AG04449 (cell line): ENCODE measurements around the gene SNX30.

Experiments
- CTCF ChIA-PET: fragments of 350-600 bp; formaldehyde crosslinking; extraction: SDS; loops from one replicate; lab custom pipeline; 2021; ENCODE audit warnings: antibody characterized with exemption; lab: Yijun Ruan, JAX
- POLR2A ChIA-PET: fragments of 400-600, 350-600 bp; formaldehyde crosslinking; extraction: SDS; loops from one replicate; lab custom pipeline; 2020; ENCODE audit warnings: antibody characterized with exemption, inconsistent platforms; lab: Yijun Ruan, JAX
- DNase-seq: peaks from one replicate; pipeline ENCODE4 v3.0.0-alpha.2; 2010; ENCODE audit warnings: low read depth, low spot score
- H3K4me3 ChIP-seq: 2 replicates; pipeline ENCODE4 v1.5.1; 2011; ENCODE audit warnings: low read depth, mild to moderate bottlenecking, control low read depth, low read length
- TF ChIP-seq, protein P1 (sequence below): IDR thresholded peaks from one replicate; pipeline ENCODE4 v1.5.1; 2011; ENCODE audit warnings: mild to moderate bottlenecking, moderate library complexity, low read length, control low read depth, inconsistent platforms; ENCODE audit not compliant: insufficient read depth; ENCODE audit errors: missing control alignments

Gene SNX30

DNA sequence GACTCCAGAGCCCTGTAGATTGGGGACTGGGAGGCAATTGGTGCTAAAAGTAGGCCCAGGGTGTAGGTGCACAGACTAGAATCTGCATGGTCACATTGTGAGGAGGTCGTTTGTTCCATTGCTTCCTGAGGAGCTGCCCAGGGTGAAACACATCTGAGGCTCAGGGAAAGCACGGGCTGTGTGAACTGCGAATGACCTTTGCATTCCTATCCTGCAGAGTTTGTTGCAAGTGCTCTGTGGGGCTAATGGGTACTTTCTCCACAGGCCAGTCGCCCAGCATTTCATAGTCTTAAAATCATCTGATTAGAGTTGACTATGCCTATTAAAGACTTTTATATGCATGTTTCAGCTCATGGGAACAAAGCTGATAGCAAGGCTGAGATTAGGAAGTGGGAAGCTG is 154.5 kb downstream of the SNX30 start:
- POLR2A ChIA-PET = no interaction called here
- no peak overlapping the region for H3K4me3 ChIP-seq
- CTCF ChIA-PET = interaction anchor here (1.0 to 8.4 kb wide), 6 partner anchors 11 to 72 kb away, joined by 3 to 264 read pairs (median 24); no protein-coding TSS in a partner anchor
- no peak for DNase-seq
- TF ChIP-seq, protein P1, sequence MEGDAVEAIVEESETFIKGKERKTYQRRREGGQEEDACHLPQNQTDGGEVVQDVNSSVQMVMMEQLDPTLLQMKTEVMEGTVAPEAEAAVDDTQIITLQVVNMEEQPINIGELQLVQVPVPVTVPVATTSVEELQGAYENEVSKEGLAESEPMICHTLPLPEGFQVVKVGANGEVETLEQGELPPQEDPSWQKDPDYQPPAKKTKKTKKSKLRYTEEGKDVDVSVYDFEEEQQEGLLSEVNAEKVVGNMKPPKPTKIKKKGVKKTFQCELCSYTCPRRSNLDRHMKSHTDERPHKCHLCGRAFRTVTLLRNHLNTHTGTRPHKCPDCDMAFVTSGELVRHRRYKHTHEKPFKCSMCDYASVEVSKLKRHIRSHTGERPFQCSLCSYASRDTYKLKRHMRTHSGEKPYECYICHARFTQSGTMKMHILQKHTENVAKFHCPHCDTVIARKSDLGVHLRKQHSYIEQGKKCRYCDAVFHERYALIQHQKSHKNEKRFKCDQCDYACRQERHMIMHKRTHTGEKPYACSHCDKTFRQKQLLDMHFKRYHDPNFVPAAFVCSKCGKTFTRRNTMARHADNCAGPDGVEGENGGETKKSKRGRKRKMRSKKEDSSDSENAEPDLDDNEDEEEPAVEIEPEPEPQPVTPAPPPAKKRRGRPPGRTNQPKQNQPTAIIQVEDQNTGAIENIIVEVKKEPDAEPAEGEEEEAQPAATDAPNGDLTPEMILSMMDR = no peak

DNA sequence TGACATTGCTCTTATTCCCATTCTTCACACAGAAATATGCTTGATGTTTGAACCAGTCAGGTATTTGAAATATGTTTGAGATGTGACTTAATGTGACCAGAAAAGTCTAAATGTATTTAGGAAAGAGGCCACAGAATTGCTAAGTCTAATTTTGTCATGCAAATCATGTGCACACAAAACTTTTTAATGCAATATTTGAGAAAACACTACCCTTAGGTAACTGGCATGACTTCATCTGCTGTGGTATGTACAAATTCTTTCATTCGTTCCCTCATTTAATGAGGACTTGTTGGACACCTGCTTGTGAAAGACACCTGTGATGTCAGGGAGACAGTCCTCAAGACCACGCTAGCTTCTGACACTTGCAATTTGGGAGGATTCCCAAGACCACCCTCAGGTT is 161.2 kb downstream of the SNX30 start:
- ChIA-PET POLR2A (no interaction called here), CTCF (interaction anchor here (2.4 to 7.9 kb wide), 2 partner anchors 9 to 67 kb away, joined by 8 to 49 read pairs; no protein-coding TSS in a partner anchor)
- no peak overlapping the region for H3K4me3 ChIP-seq
- no peak for DNase-seq
- TF ChIP-seq, protein P1 = no peak

DNA sequence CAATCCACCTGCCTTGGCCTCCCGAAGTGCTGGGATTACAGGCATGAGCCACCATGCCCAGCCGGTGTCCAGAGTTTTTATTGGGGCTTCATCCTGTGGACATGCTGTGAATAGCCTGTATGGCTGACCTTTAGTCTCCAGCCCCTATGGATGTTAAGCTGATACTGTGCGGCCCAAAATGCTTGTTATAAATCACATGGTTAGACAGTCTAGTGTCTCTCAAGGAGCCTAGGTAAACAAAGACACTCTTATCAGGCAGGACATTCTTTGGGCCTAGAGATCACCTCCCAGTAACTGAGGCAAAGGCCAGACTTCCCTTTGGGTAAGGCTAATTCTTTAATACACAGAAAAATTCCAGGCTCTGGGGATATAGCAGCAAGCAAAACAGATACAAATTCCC is 162.1 kb downstream of the SNX30 start:
- TF ChIP-seq, protein P1 = no peak
- CTCF ChIA-PET = interaction anchor here (1.5 to 7.9 kb wide), 2 partner anchors 10 to 67 kb away, joined by 6 to 49 read pairs; no protein-coding TSS in a partner anchor
- no peak overlapping the region for H3K4me3 ChIP-seq
- POLR2A ChIA-PET = no interaction called here
- no peak for DNase-seq

DNA sequence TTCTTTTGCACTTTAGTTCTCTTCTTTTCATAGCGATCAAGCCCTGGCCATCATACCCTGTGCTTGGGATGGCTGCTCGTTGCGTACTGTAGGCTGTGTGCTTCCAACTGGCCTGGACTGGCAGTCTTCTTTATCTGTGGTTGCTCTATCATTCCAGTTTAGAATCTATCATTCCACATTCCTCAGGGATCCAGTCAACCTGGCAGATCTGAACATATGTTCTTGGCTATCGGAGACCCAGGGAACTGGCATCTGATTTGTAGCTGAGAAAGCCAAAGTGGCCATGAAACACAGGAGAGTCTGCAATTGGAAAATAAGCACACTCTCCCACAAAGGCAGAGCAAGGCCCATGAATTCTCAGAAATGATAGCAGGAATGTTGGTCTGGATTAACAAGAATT is 162.8 kb downstream of the SNX30 start:
- H3K4me3 ChIP-seq = no peak overlapping the region
- CTCF ChIA-PET = interaction anchor here (1.5 to 7.9 kb wide), 2 partner anchors 10 to 68 kb away, joined by 6 to 49 read pairs; no protein-coding TSS in a partner anchor
- DNase-seq = no peak
- TF ChIP-seq, protein P1 = no peak
- POLR2A ChIA-PET = no interaction called here

DNA sequence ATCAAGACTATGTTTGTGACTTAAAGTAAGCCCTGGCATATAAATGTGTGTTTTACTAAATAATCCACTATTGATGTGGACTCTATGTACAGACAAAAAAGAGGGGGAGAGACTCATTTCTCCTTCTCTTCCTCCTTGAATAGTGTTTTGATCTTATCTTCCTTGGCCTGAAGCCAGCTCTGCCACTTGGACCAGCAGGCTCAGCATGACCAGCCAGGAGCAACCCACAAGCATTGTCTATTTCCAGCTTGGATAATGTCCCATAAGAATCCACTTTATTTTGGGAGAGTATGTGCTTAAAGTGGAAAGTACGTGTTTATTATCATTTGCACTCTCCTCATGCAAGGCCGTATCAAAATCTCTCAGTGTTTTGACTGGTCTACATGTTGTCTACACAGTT is 164.0 kb downstream of the SNX30 start:
- TF ChIP-seq, protein P1 = no peak
- DNase-seq = no peak
- H3K4me3 ChIP-seq = no peak overlapping the region
- CTCF ChIA-PET = interaction anchor here (1.2 to 7.9 kb wide), 2 partner anchors 8 to 12 kb away, joined by 3 to 49 read pairs; no protein-coding TSS in a partner anchor
- POLR2A ChIA-PET = no interaction called here

DNA sequence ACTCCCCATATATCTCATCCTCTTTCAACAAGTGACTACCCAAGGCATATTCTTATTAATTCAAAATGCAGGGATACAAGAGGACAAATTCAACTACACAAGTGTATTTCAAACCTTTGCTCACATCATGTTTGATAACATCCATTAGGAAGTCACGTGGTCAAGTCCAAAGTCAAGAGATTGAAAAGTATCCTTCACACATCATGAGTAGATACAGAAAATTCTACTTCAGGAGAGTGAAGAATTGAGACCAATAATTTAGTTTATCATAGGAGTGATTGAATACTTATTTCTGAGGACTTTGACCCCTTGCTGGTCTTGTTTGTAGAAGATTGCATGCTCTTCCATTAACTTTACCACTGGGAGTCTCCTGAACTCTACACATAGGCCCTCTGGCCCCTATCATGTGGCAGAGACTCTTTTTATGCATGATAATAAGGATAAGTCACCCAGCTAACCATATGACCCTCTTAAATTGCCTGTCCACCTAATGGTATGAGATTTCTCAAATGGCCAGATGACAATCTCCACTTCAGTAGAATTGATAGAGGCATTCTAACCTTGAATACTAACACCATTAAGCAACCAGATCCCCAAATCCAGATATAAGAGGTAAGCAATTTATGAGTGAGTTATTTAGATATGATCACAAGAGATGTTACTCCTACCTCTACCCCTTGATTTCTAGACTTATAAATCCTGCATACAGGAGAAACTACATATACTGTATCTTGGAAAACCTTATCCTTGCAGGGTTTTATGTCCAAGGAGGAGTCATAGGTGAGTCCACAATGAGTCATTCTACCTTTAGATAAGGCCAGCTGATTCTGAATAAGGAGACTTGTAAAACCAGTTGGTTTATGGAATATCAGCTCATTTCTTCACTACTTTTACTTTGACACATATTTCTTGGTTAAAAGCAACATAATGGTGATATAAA is 166.8 kb downstream of the SNX30 start:
- DNase-seq = no peak
- TF ChIP-seq, protein P1 = no peak
- H3K4me3 ChIP-seq = no peak overlapping the region
- POLR2A ChIA-PET = no interaction called here
- CTCF ChIA-PET = interaction anchor here (0.7 to 7.9 kb wide), 4 partner anchors 8 to 194 kb away, joined by 4 to 49 read pairs (median 6); no protein-coding TSS in a partner anchor
